Neural progenitor cell (in vitro differentiated cells): ENCODE measurements around the gene CHSY3.
A peak's percentile ranks its signal among the peaks of the same experiment; 100 is the strongest.

Source experiments
- EZH2 ChIP-seq: fragments of 200-600 bp; sonication (generic); IDR thresholded peaks from 2 replicates; pipeline ENCODE4 v1.6.1; 2017; ENCODE audit warnings: antibody characterized with exemption, mild to moderate bottlenecking, moderate library complexity
- TF ChIP-seq, protein P1 (sequence below): fragments of 200-600 bp; sonication (generic); IDR thresholded peaks from 2 replicates; pipeline ENCODE4 v1.5.1; 2017; ENCODE audit warnings: antibody characterized with exemption, mild to moderate bottlenecking

DNA sequence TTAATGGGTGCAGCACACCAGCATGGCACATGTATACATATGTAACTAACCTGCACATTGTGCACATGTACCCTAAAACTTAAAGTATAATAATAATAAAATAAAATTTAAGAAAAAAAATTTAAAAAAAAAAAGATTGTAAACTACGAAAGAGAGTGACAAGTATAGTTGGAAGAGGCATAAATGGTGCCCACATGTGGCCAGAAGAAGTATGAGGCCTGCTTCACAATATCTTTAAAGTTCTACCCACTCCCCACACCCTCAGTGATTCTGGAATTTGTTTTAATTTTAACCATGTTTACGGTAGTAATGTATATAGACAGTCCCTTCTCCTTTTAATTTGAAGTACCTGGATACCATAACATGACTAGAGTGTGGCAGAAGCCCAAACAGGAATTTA is 172.7 kb downstream of the CHSY3 start:
- TF ChIP-seq EZH2, result no peak
- TF ChIP-seq, protein P1, sequence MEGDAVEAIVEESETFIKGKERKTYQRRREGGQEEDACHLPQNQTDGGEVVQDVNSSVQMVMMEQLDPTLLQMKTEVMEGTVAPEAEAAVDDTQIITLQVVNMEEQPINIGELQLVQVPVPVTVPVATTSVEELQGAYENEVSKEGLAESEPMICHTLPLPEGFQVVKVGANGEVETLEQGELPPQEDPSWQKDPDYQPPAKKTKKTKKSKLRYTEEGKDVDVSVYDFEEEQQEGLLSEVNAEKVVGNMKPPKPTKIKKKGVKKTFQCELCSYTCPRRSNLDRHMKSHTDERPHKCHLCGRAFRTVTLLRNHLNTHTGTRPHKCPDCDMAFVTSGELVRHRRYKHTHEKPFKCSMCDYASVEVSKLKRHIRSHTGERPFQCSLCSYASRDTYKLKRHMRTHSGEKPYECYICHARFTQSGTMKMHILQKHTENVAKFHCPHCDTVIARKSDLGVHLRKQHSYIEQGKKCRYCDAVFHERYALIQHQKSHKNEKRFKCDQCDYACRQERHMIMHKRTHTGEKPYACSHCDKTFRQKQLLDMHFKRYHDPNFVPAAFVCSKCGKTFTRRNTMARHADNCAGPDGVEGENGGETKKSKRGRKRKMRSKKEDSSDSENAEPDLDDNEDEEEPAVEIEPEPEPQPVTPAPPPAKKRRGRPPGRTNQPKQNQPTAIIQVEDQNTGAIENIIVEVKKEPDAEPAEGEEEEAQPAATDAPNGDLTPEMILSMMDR, result peak; percentile 20
